Retinal pigment epithelial cell (primary cell): Measurements from ENCODE around the gene ARHGEF6.

ENCODE experiments used
- DNase-seq: peaks from one replicate; pipeline ENCODE4 v3.0.0-alpha.2; 2010; ENCODE audit warnings: low read depth
- H3K4me3 ChIP-seq: 2 replicates; pipeline ENCODE4 v1.5.1; 2011; ENCODE audit warnings: mild to moderate bottlenecking, low read length, control low read depth, moderate library complexity
- TF ChIP-seq, protein P1 (sequence below): conservative IDR thresholded peaks from 2 replicates; pipeline ENCODE4 v1.5.1; 2011; ENCODE audit warnings: low read depth, low read length, control low read depth, inconsistent platforms

Gene ARHGEF6

GRCh38 chrX:136768469-136769084, 12.2 kb downstream of the ARHGEF6 start:
- TF ChIP-seq, protein P1, sequence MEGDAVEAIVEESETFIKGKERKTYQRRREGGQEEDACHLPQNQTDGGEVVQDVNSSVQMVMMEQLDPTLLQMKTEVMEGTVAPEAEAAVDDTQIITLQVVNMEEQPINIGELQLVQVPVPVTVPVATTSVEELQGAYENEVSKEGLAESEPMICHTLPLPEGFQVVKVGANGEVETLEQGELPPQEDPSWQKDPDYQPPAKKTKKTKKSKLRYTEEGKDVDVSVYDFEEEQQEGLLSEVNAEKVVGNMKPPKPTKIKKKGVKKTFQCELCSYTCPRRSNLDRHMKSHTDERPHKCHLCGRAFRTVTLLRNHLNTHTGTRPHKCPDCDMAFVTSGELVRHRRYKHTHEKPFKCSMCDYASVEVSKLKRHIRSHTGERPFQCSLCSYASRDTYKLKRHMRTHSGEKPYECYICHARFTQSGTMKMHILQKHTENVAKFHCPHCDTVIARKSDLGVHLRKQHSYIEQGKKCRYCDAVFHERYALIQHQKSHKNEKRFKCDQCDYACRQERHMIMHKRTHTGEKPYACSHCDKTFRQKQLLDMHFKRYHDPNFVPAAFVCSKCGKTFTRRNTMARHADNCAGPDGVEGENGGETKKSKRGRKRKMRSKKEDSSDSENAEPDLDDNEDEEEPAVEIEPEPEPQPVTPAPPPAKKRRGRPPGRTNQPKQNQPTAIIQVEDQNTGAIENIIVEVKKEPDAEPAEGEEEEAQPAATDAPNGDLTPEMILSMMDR: no peak
- DNase-seq: peak; percentile 43
- H3K4me3 ChIP-seq: no peak overlapping the region

GRCh38 chrX:136767104-136767941, 13.4 kb downstream of the ARHGEF6 start:
- TF ChIP-seq, protein P1: peak; percentile 11
- peak overlapping the region; percentile 49 for H3K4me3 ChIP-seq
- no peak for DNase-seq

DNA sequence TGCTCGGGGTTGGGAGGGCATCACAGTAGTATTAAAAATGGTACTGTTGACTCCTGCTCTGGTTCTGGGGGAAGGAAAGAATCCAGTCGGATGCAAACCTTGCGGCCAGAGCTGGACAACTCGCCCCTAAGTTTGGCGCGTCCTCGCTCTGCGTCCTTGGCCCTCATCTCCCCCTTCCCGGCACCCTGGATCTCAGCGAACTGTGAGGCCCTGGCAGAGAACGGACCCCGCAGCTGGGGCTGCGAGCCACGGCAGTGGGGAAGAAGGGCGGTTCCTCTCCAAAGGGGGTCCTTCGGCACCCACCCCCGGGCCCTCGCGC, 14.0 kb downstream of the ARHGEF6 start:
- H3K4me3 ChIP-seq: peak overlapping the region; percentile 49
- DNase-seq: no peak
- TF ChIP-seq, protein P1: no peak

- TF ChIP-seq, protein P1: no peak
- no peak for DNase-seq
- no peak overlapping the region for H3K4me3 ChIP-seq
These were observed 14.8 kb downstream of the ARHGEF6 start for GRCh38 chrX:136765821-136766356.

DNA sequence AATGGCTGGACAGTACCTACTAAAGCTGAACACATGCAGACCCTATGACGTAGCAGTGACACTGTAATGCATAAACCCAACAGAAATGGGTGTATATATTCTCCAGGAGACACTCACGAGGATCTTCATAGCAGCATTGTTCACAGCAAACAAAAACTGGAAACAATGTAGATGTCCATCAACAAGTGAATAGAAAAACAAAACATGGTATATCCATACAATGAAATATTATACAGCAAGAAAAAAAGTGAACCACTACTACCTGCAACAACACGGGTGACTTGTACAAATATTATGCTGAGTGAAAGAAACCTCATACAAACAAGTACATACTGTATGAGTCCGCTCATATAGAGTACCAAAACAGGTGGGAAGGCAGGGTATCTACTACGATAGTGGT, 16.5 kb downstream of the ARHGEF6 start:
- no peak overlapping the region for H3K4me3 ChIP-seq
- TF ChIP-seq, protein P1: no peak
- no peak for DNase-seq

DNA sequence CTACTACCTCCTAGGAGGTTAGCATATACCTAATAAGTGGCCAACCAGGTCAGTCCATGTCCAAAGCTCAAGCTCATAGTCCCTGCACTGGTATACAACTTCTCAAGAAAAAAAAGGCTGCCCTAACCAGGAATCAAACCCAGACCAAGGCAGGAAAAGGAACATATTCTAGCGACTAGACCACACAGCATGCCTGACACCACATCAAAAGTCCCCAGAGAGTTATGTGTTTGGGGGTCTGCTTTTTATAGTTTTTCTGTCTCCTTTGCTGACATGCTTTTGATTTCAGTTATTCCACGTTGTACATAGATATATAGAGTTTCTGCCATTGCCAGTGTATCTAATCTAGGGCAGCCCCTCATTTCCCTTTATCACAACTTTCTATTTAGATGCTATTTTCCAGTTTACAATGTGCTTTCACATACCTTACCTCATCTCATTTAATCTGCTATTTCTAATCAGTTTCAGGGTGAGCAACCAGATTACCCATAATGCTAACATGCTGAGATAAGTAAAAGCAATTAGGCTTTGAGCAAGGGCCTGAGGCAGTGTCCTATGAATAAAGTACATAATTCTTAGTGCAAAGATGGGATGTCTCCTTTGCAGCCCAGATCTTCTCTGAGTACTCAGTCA, 17.8 kb downstream of the ARHGEF6 start:
- no peak overlapping the region for H3K4me3 ChIP-seq
- no peak for DNase-seq
- TF ChIP-seq, protein P1: no peak
